Activated CD8-positive, alpha-beta T cell treated with anti-CD3 and anti-CD28 coated beads, Interleukin-2, amount 10 ng/mL, durations not matched to agents 7 days and 5 days (primary cell): ENCODE measurements around the gene FOXL1. TPM values are rescaled to one million over a fixed set of nuclear protein-coding genes. Genes with fewer than 3 reads are reported as not detected.
A peak's percentile ranks its signal among the peaks of the same experiment; 100 is the strongest.

Source experiments
- ATAC-seq: fragments of 150-1000 bp; cut with Tn5 transposase; one replicate; pipeline ENCODE4 v1.10.0; 2021; ENCODE audit warnings: moderate library complexity
- CTCF ChIA-PET: fragments of 350-600 bp; sonication (Branson Sonifier 250); formaldehyde crosslinking; loops from one replicate; lab custom pipeline; 2021; ENCODE audit warnings: antibody characterized with exemption; lab: Charles Lee
- POLR2A ChIA-PET: fragments of 350-600 bp; sonication (Branson Sonifier 250); formaldehyde crosslinking; loops from one replicate; lab custom pipeline; 2021; ENCODE audit warnings: antibody characterized with exemption; lab: Charles Lee
- DNase-seq: peaks from one replicate; pipeline ENCODE4 v3.0.0-alpha.2; 2020
- H3K27ac Mint-ChIP-seq: one replicate; pipeline ENCODE4 v1.8.0; 2021; ENCODE audit warnings: mild to moderate bottlenecking, mixed read lengths
- H3K27me3 Mint-ChIP-seq: one replicate; pipeline ENCODE4 v1.8.0; 2021; ENCODE audit warnings: low read depth, mixed read lengths
- H3K36me3 Mint-ChIP-seq: one replicate; pipeline ENCODE4 v1.8.0; 2021; ENCODE audit warnings: low read depth, mixed read lengths
- H3K4me1 Mint-ChIP-seq: one replicate; pipeline ENCODE4 v1.8.0; 2021; ENCODE audit warnings: low read depth, mixed read lengths
- H3K4me3 Mint-ChIP-seq: one replicate; pipeline ENCODE4 v1.8.0; 2021; ENCODE audit warnings: mild to moderate bottlenecking, mixed read lengths
- H3K9me3 Mint-ChIP-seq: one replicate; pipeline ENCODE4 v1.8.0; 2022; ENCODE audit warnings: mixed read lengths; ENCODE audit not compliant: insufficient read depth
- total RNA-seq, 2 experiments: library from RNA; stranded (reverse); gene quantifications; one replicate each; pipeline ENCODE4 v1.2.3, GENCODE V29; 2021

The FOXL1 gene
- total RNA-seq, 2 experiments from 2014 or later = not detected

DNA sequence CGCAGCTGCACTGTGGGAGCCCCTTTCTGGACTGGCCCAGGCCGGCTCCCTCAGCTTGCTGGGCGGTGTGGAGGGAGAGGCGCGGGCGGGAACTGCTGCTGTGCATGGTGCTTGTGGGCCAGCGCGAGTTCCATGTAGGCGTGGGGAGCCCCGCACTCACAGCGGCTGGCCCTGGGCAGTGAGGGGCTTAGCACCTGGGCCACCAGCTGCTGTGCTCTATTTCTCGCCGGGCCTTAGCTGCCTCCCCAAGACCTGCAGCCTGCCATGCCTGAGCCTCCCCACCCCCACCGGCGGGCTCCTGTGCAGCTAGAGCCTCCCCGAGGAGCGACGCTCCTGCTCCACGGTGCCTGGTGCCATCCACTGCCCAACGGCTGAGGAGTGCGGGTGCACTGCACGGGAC is 25.0 kb upstream of the FOXL1 start:
- ATAC-seq (no peak), DNase-seq (no peak)
- CTCF ChIA-PET = interaction anchor here (1.6 kb wide), 1 partner anchor 11 kb away, joined by 3 read pairs; no protein-coding TSS in a partner anchor
- H3K27me3 Mint-ChIP-seq = no peaks in the 10 kb centered on the region
- H3K27ac Mint-ChIP-seq = no peak overlapping the region
- H3K4me1 Mint-ChIP-seq = peaks cover 20% of the 10 kb centered on the region
- H3K9me3 Mint-ChIP-seq = no peaks in the 10 kb centered on the region
- peak overlapping the region; percentile 92 for H3K4me3 Mint-ChIP-seq
- peaks cover 15% of the 10 kb centered on the region for H3K36me3 Mint-ChIP-seq
- POLR2A ChIA-PET = no interaction called here

DNA sequence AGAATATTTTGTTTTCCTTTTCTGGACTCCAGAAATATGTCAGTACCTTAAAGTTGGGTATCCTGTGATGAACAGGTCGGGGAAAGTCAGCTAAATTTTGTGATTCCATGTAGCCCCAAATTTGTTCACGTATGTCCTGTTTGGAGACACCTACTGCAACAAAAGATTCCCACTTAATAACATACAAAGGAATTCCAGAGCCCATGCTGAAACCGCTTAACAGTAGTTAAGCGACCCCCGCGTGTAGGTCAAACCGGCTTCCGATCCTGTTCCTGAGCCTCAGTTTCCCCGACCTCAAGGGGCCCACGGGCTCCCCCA is 23.8 kb upstream of the FOXL1 start:
- POLR2A ChIA-PET = no interaction called here
- Mint-ChIP-seq H3K4me1 (peaks cover 14% of the 10 kb centered on the region), H3K4me3 (peak overlapping the region; percentile 92), H3K36me3 (peaks cover 15% of the 10 kb centered on the region), H3K9me3 (no peaks in the 10 kb centered on the region), H3K27me3 (no peaks in the 10 kb centered on the region), H3K27ac (peak overlapping the region; percentile 98)
- CTCF ChIA-PET = interaction anchor here (0.8 to 1.6 kb wide), 3 partner anchors 10 to 1815 kb away, joined by 3 read pairs; no protein-coding TSS in a partner anchor
- no peak for DNase-seq
- ATAC-seq = peak; percentile 2

DNA sequence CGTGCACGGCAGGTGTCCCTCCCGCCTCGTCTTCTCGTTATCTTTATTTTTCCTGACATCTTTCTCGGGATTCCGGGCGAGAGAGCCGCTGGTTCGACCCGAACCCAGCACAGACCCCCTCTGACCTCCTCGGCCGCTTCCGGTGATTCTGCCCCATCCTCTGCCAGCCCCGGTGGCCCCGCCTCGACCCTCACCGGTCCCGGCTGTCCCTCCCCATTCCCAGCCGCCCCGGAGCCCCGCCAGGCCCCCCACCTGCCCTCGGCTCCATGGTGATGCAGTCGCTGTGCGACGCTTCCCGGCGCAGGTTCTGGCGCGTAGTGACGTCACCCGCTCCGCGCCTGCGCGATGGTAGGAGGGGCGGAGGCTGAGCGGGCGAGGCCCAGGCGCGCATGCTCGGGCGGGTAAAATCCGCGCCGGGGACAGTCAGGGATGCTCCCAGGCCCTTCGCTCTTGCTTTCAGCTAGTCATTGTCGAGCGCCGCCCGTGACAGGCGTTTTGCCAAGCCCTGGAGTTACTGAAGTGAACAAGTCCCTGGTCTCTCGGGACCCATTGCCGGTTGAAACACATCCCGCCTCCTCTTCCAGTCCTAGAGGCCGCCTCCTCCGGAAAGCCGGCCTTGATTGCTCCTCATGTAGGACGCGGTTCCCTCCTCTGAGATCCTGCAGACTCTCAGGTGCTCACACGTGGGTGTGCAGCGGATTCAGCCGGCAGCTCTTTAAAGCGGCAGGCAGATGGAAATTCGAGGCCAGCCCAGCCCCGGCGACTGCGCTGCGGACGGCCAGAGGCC is 23.2 kb upstream of the FOXL1 start, which contains the start of gene MTHFSD:
Gene MTHFSD (minus strand): TSS at position 319 of the 787 bp plus-strand sequence. CDS start 51 bp downstream, at position 268.
- peak within 1 kb of the TSS; percentile 98 for H3K27ac Mint-ChIP-seq
- H3K27me3 Mint-ChIP-seq = no peaks in the 10 kb centered on the region
- POLR2A ChIA-PET = interaction anchor here (0.7 kb wide), 1 partner anchor 15 kb away, joined by 4 read pairs; no protein-coding TSS in a partner anchor
- peaks cover 15% of the 10 kb centered on the region for H3K36me3 Mint-ChIP-seq
- ATAC-seq (peak; percentile 97), DNase-seq (peak; percentile 94)
- peaks cover 14% of the 10 kb centered on the region for H3K4me1 Mint-ChIP-seq
- CTCF ChIA-PET = interaction anchor here (0.6 to 0.8 kb wide), 3 partner anchors 34 to 1816 kb away, joined by 3 to 5 read pairs (median 3); no protein-coding TSS in a partner anchor
- H3K9me3 Mint-ChIP-seq = no peaks in the 10 kb centered on the region
- H3K4me3 Mint-ChIP-seq = peak within 1 kb of the TSS; percentile 92

DNA sequence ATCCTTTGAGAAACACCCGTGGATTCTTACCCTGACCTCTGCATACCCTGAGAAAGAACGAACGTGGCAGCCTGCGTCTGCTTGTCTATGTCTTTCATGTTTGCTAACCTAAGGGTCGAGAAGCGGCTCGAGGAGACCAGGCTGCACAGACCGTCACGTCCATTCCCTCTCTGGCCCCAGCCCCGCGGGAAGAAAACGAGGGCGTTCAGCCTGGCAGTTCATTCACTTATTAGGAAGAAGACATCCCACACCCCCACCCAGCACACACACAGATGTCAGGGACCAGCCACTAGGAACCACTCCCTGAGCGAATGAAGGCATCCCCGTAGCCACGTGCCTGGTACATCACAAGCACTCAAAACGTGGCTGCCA is 22.7 kb upstream of the FOXL1 start:
- H3K4me1 Mint-ChIP-seq = peaks cover 14% of the 10 kb centered on the region
- peak overlapping the region; percentile 92 for H3K4me3 Mint-ChIP-seq
- H3K27ac Mint-ChIP-seq = peak overlapping the region; percentile 98
- peaks cover 14% of the 10 kb centered on the region for H3K36me3 Mint-ChIP-seq
- ATAC-seq (no peak), DNase-seq (no peak)
- ChIA-PET POLR2A (interaction anchor here (0.7 kb wide), 1 partner anchor 15 kb away, joined by 4 read pairs; no protein-coding TSS in a partner anchor), CTCF (interaction anchor here (0.6 kb wide), 1 partner anchor 35 kb away, joined by 5 read pairs; no protein-coding TSS in a partner anchor)
- no peaks in the 10 kb centered on the region for H3K27me3 Mint-ChIP-seq
- H3K9me3 Mint-ChIP-seq = no peaks in the 10 kb centered on the region

DNA sequence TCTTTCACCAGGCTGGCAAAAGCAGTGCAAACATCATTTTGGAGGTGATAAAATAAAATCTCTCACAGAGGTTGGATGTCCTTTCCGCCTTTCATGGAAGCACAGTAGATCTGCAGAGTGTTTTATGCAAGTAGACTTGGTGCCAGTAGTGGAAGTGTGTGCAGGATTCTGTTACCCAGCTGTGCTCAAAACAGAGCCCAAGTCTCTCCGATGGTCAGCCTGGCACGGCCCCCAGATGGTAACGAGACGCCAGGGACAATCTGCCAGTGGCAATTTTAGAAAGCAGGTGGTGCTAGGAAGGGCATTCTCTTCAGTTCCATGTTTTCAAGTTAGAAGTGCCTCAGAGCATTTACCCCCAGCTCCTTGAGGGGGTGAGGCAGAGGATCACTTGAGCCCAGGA is 21.8 kb upstream of the FOXL1 start:
- peaks cover 14% of the 10 kb centered on the region for H3K4me1 Mint-ChIP-seq
- ChIA-PET POLR2A (no interaction called here), CTCF (no interaction called here)

DNA sequence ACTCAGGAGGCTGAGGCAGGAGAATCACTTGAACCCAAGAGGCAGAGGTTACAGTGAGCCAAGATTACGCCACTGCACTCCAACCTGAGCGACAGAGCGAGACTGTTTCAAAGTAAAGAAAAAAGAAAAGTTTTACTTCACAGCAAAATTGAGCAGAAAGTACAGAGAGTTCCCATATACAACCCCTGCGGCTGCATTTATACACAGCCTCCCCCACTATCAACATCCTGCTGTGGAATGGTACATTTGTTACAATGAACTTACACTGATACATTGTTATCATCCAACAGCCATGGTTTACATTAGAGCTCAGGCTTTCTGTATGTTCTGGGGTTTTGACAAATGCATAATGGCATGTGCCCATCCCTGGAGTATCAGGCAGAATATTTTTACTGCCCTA is 20.8 kb upstream of the FOXL1 start:
- H3K27ac Mint-ChIP-seq = no peak overlapping the region
- POLR2A ChIA-PET = no interaction called here
- CTCF ChIA-PET = no interaction called here
- ATAC-seq (no peak), DNase-seq (no peak)
- peaks cover 14% of the 10 kb centered on the region for H3K4me1 Mint-ChIP-seq
- H3K9me3 Mint-ChIP-seq = no peaks in the 10 kb centered on the region
- H3K27me3 Mint-ChIP-seq = peaks cover 5% of the 10 kb centered on the region
- peaks cover 12% of the 10 kb centered on the region for H3K36me3 Mint-ChIP-seq
- no peak overlapping the region for H3K4me3 Mint-ChIP-seq

More for the DNA sequence above, 21.8 kb upstream of the FOXL1 start:
- H3K36me3 Mint-ChIP-seq = peaks cover 14% of the 10 kb centered on the region
- no peak overlapping the region for H3K27ac Mint-ChIP-seq
- H3K9me3 Mint-ChIP-seq = no peaks in the 10 kb centered on the region
- no peak overlapping the region for H3K4me3 Mint-ChIP-seq
- DNase-seq = no peak
- ATAC-seq = no peak
- peaks cover 3% of the 10 kb centered on the region for H3K27me3 Mint-ChIP-seq

DNA sequence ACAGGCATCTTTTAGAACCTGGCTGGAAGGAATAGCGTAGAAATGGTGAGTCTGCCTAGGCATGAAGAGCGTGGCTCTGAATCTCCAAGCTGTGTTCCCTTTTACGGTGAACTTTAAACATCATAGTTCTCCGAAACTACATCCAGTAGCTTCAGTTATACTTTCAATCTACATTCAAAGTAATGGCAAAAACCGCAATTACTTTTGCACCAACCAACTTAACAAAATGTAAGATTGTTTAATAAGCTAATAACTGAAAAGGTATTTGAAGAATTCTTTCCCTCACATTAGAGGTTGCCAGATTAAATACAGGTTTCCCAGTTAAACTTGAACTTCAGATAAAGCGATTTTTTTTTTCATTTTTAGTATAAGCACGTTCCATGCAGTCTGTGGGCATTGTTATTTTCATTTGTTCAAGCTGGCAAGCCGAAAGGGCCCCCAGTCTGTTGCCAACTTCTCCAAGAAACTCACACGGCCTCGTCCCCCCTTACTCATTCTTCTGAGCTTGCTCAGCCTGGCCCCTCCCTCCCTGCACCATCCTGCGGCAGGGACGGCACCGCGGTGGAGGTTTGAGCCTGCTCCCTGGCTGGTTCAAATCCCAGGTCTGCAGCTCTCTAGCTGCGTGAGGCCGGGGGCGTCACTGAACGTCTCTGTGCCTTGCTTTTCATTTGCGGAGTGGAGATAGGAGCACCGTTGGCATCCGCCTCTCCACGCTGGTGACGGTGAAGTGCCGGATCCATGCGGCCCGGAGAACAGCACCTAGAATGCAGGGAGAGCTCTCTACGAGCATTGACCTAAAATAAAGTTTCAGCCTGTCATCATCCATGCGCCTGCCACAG is 19.8 kb upstream of the FOXL1 start:
- H3K27me3 Mint-ChIP-seq = peaks cover 5% of the 10 kb centered on the region
- peaks cover 17% of the 10 kb centered on the region for H3K4me1 Mint-ChIP-seq
- DNase-seq = no peak
- CTCF ChIA-PET = interaction anchor here (0.6 to 1.3 kb wide), 2 partner anchors 504 to 858 kb away, joined by 3 to 5 read pairs; no protein-coding TSS in a partner anchor
- H3K4me3 Mint-ChIP-seq = no peak overlapping the region
- no peak for ATAC-seq
- peaks cover 9% of the 10 kb centered on the region for H3K36me3 Mint-ChIP-seq
- POLR2A ChIA-PET = interaction anchor here (0.7 kb wide), 1 partner anchor 357 kb away, joined by 3 read pairs; no protein-coding TSS in a partner anchor
- no peaks in the 10 kb centered on the region for H3K9me3 Mint-ChIP-seq
- no peak overlapping the region for H3K27ac Mint-ChIP-seq

DNA sequence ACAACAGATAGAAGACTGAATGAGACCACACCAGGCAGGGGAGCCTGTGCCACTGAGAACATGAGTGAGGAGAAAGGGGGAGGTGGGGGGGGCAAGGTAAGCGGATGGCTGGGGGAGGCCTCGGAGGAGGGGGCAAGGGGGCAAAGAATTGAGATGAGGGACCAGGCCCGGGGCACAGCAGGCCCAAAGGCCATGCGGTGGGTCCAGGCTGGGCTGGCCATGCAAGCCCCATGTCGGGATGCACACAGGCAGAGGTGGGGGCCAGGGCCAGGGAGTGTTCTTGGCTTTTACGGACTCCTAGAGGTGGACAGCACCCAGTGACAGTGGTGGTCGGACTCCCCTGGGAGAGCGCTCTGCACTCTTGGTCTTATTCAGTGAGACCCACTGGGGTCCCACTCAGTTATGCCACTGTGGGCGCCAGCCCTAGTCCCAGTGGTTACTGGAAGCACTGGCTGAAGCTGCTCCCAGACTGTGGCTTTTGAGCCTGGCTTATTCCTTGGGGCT is 18.5 kb upstream of the FOXL1 start:
- no peak for ATAC-seq
- Mint-ChIP-seq H3K9me3 (no peaks in the 10 kb centered on the region), H3K27me3 (peaks cover 18% of the 10 kb centered on the region), H3K27ac (no peak overlapping the region), H3K36me3 (peaks cover 2% of the 10 kb centered on the region), H3K4me3 (no peak overlapping the region), H3K4me1 (peaks cover 12% of the 10 kb centered on the region)
- ChIA-PET POLR2A (no interaction called here), CTCF (no interaction called here)
- DNase-seq = no peak

DNA sequence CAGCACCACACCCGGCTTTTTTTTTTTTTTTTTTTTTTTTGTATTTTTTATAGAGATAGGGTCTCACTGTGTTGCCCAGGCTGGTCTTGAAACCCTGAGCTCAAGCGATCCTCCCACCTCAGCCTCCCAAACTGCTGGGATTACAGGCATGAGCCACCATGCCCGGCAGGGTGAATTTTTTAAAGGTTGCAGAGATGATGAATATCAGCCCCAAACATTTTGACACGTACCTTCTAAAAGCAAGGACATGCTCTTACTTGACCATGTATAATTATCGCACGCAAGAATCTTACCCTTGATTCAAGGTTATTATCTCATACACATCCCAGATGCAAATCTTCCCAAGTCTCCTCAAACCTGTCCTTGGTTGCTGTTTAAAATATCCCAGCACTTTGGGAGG is 16.0 kb upstream of the FOXL1 start:
- CTCF ChIA-PET = interaction anchor here (0.8 to 2.9 kb wide), 3 partner anchors 312 to 820 kb away, joined by 3 to 43 read pairs (median 8); no protein-coding TSS in a partner anchor
- Mint-ChIP-seq H3K27ac (no peak overlapping the region), H3K4me1 (peaks cover 10% of the 10 kb centered on the region), H3K4me3 (no peak overlapping the region), H3K9me3 (no peaks in the 10 kb centered on the region), H3K27me3 (peaks cover 33% of the 10 kb centered on the region), H3K36me3 (no peaks in the 10 kb centered on the region)
- POLR2A ChIA-PET = no interaction called here
- no peak for DNase-seq
- no peak for ATAC-seq

DNA sequence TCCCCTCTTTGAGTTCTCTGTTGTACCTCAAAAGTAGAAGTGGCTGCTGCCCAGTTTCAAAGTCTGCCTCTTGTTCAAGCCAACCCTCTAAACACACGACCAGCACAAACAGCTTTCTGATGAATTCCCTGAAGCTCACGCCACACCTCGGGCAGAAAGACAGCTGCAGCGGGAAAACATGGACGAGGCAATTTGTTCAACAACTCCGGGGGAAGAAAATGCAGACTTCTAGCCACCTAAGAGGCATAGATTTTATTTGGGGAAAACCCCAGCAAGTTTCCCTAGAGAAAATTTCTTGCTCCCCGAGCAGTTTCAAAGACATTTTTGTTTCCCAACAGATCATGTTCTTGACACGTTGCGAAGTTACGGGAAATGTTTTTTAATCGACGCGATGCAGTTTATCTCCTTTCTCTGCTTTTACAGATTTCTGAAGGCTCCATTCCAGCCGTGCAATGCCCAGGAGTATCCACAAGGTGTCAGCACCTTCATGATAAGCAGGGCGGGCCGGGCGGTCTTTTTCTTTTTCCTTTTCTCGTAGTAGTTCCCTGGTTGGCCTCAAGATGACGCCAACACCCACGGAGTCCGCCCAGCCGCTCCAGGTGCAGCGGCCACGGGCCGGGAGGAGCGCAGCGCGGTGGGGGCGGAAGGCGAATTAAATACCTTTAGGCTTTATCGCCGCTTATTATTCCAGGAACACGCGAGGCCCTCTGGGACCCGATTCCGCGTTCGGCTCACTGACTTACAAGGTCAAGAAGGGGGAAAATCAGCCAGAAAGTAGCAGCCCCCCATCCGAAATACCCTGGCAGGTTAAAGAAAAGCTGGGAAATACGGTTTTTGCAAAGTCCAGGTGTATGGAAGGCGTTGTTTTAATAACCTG is 14.6 kb upstream of the FOXL1 start:
- Mint-ChIP-seq H3K27me3 (peaks cover 38% of the 10 kb centered on the region), H3K36me3 (no peaks in the 10 kb centered on the region), H3K4me1 (peaks cover 10% of the 10 kb centered on the region), H3K9me3 (no peaks in the 10 kb centered on the region), H3K4me3 (peak overlapping the region; percentile 6), H3K27ac (no peak overlapping the region)
- peak; percentile 79 for ATAC-seq
- DNase-seq = peak; percentile 92
- CTCF ChIA-PET = interaction anchor here (0.8 to 2.9 kb wide), 16 partner anchors 9 to 819 kb away, joined by 3 to 43 read pairs (median 5); no protein-coding TSS in a partner anchor
- POLR2A ChIA-PET = no interaction called here
